ENCODE data around the gene APOL1. TPM values are rescaled to one million over a fixed set of nuclear protein-coding genes. Genes with fewer than 3 reads are reported as not detected.

Gene APOL1
- total and polyA plus RNA-seq, 2 of the 4 experiments (the other 2 are of a cell fraction): 0.36 to 0.77 TPM

- in situ Hi-C loops (cut with MboI; ENCODE audit: low sequenced_read_pairs): no loop called here
- no peaks in the 10 kb centered on the region for H3K9me3 ChIP-seq (ENCODE audit: control insufficient read depth, insufficient read depth, low read length)
These were observed 50.9 kb downstream of the APOL1 start for GRCh38 chr22:36303874-36304273.

More at GRCh38 chr22:36303874-36304273, 50.9 kb downstream of the APOL1 start:
- Histone ChIP-seq H2BK120ac (ENCODE audit: low read depth, low read length) (peak overlapping the region; percentile 16; the same call in 1 of the 2 replicates), H3K23ac (ENCODE audit: low read depth, low read length) (peak overlapping the region; percentile 34; the same call in 1 of the 2 replicates), H4K8ac (ENCODE audit: low read depth in 2 of 2, low read length in 2 of 2) (peak overlapping the region in 1 of 2 experiments; percentile 47; a peak in 1 of 4 replicates), H3K27me3 (ENCODE audit: control insufficient read depth, insufficient read depth, low read length) (no peaks in the 10 kb centered on the region), H4K20me1 (ENCODE audit: insufficient read depth, low read length) (peaks cover 90% of the 10 kb centered on the region), H3K56ac (ENCODE audit: extremely low read depth, insufficient read depth, low read length) (no peak overlapping the region), H2AFZ (replicated peaks; ENCODE audit: low read length, poor library complexity) (peak overlapping the region; percentile 46), H3K27ac (ENCODE audit: insufficient read depth, low read length) (peak overlapping the region; percentile 50; the same call in 1 of the 2 replicates), H3K9ac (ENCODE audit: low read depth, low read length) (no peak overlapping the region), H4K5ac (ENCODE audit: low read depth, low read length) (no peak overlapping the region), H3K79me1 (ENCODE audit: low read depth in 1 of 2, low read length in 2 of 2) (peaks cover 51 to 92% of the 10 kb centered on the region in 2 experiments), H2AK9ac (replicated peaks; ENCODE audit: low read depth, low read length, poor library complexity) (peak overlapping the region; percentile 67), H3K9me1 (ENCODE audit: insufficient read depth, low read length) (peaks cover 9% of the 10 kb centered on the region), H3K18ac (ENCODE audit: low read depth, low read length) (no peak overlapping the region), H3K4me2 (ENCODE audit: low read depth, low read length) (no peak overlapping the region), H3K4ac (ENCODE audit: low read depth, low read length) (peak overlapping the region; percentile 11; the same call in 1 of the 2 replicates), H2AK5ac (ENCODE audit: low read depth, low read length) (peak overlapping the region; percentile 51; the same call in 1 of the 2 replicates), H3K4me1 (ENCODE audit: control insufficient read depth, insufficient read depth, low read length) (peaks cover 21% of the 10 kb centered on the region), H3K4me3 (ENCODE audit: insufficient read depth, low read depth, low read length) (no peak overlapping the region), H4K91ac (ENCODE audit: insufficient read depth, low read depth, low read length) (no peak overlapping the region), H2BK20ac (ENCODE audit: low read depth, low read length) (no peak overlapping the region), H3K14ac (replicated peaks; ENCODE audit: low read depth, low read length) (no peak overlapping the region), H3K36me3 (ENCODE audit: control insufficient read depth, insufficient read depth, low read length) (peaks cover 92% of the 10 kb centered on the region), H2BK15ac (ENCODE audit: low read depth, low read length) (0 out of 3 replicates have a peak overlapping the region, but pooled peaks have one; percentile 38), H2BK5ac (ENCODE audit: low read depth, low read length, poor library complexity, severe bottlenecking) (peak overlapping the region; percentile 32)
- DNase-seq (no peak), ATAC-seq (ENCODE audit: low read depth) (no peak)
- no TSS peak for BruUV-seq (replicated peaks)
- WGBS, 2 experiments (ENCODE audit: extremely low coverage in 2 of 2, insufficient read length in 1 of 2): 91% methylated on average over 4 of the region's 13 CpGs; no CpG with 5 or more reads in 1 of the 2 experiments
- CTCF ChIA-PET: no interaction called here
- intact Hi-C loops (cut with micrococcal nuclease) (no loop called here), dilution Hi-C loops (cut with HindIII; ENCODE audit: low sequenced_read_pairs, unreplicated experiment) (no loop called here)
- POLR2A ChIA-PET (ENCODE audit: unreplicated experiment): no interaction called here
- TF ChIP-seq RFX5 (IDR thresholded peaks at IDR 0.05; ENCODE audit: low read depth, low read length) (no peak), BHLHE40 (IDR thresholded peaks at IDR 0.05; ENCODE audit: low read depth, low read length) (no peak), USF2 (IDR thresholded peaks at IDR 0.05; ENCODE audit: low read depth, low read length) (no peak), MAFK (IDR thresholded peaks at IDR 0.05; ENCODE audit: low read depth, low read length) (no peak), SMC3 (IDR thresholded peaks at IDR 0.05; ENCODE audit: low read depth, low read length) (no peak), POLR2A (IDR thresholded peaks at IDR 0.05; ENCODE audit: low read depth, low read length) (no peak), NFE2L2 (IDR thresholded peaks at IDR 0.05; ENCODE audit: low read depth, low read length) (no peak), RCOR1 (IDR thresholded peaks at IDR 0.05; ENCODE audit: insufficient replicate concordance, low read length) (no peak), CHD1 (IDR thresholded peaks at IDR 0.05; ENCODE audit: low read depth, low read length) (no peak), MAZ (IDR thresholded peaks at IDR 0.05; ENCODE audit: borderline replicate concordance, low read depth, low read length) (no peak), CTCF (conservative IDR thresholded peaks at IDR 0.05; ENCODE audit: low read depth, low read length) (no peak), MXI1 (IDR thresholded peaks at IDR 0.05; ENCODE audit: borderline replicate concordance, low read depth, low read length) (no peak)
- TF ChIP-seq, protein P1, sequence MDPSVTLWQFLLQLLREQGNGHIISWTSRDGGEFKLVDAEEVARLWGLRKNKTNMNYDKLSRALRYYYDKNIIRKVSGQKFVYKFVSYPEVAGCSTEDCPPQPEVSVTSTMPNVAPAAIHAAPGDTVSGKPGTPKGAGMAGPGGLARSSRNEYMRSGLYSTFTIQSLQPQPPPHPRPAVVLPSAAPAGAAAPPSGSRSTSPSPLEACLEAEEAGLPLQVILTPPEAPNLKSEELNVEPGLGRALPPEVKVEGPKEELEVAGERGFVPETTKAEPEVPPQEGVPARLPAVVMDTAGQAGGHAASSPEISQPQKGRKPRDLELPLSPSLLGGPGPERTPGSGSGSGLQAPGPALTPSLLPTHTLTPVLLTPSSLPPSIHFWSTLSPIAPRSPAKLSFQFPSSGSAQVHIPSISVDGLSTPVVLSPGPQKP (IDR thresholded peaks at IDR 0.05; ENCODE audit: borderline replicate concordance, low read depth, low read length): no peak

Measured in IMR-90 (cell line).